HG03342 (cell line): ENCODE results near the gene ZNF135.

Experiments
- ATAC-seq: cut with Tn5 transposase; IDR thresholded peaks from one replicate; pipeline ENCODE4 v1.9.1; 2021; ENCODE audit warnings: mild to moderate bottlenecking, moderate library complexity; ENCODE audit not compliant: unreplicated experiment

The ZNF135 gene

DNA sequence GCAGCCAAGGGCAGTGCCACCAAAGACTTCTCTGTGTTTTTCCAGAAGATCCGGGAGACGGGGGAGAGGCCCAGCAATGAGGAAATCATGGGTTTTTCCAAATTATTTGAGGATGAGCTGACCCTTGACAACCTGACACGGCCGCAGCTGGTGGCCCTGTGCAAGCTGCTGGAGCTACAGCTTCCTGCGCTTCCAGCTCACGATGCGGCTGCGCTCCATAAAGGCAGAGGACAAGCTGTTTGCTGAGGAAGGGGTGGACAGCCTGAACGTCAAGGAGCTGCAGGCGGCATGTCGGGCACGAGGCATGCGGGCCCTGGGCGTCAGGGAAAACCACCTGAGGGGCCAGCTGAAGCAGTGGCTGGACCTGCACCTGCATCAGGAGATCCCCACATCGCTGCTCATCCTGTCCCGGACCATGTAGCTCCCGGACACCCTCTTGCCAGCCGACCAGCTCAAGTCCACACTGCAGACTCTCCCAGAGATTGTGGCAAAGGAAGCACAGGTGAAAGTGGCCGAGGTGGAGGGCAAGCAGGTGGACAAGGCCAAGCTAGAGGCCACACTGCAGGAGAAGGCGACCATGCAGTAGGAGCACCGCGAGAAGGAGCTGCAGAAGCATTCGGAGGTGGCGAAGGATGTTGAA is 13.6 kb upstream of the ZNF135 start:
- ATAC-seq = no peak

GRCh38 chr19:58046856-58047255 is 12.2 kb upstream of the ZNF135 start:
- ATAC-seq = no peak

DNA sequence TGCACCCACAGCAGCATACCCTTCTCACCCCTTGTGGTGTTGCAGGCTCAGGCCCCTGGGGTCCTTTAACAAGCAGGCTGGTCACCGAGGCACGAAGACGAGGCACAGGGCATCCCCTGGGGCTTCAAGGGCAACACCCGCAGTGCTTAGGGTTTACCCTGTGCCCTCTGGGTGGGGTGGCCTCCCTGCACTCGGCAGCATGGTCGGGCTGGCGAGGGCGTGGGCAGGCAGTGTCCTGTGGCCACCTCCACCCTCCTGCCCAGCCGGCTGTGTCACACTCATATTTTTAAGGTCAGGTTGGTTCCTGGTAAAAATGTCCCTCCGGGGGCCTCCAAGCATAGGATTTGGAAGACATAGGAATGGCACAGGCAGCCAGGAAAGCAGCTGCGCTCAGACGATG is 11.4 kb upstream of the ZNF135 start:
- ATAC-seq = no peak

DNA sequence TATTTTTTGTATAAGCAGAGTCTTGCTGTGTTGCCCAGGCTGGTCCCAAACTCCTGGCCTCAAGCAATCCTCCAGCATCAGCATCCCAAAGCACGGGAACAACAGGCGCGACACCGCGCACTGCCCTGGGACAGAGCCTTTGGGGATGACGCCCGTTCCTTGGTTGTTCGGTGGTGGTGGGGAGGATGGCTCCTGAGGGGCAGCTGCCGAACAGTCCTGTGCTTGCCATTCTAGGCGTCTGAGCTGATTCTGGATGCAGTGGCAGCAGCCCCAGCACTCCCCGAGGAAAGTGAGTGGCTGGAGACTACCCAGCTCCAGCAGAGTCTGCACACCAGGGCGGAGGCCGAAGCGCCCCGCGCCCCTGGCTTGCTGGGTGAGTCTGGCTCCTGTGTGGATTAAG is 6.8 kb upstream of the ZNF135 start:
- ATAC-seq = no peak

GRCh38 chr19:58053480-58054156 is 5.5 kb upstream of the ZNF135 start:
- ATAC-seq = no peak

DNA sequence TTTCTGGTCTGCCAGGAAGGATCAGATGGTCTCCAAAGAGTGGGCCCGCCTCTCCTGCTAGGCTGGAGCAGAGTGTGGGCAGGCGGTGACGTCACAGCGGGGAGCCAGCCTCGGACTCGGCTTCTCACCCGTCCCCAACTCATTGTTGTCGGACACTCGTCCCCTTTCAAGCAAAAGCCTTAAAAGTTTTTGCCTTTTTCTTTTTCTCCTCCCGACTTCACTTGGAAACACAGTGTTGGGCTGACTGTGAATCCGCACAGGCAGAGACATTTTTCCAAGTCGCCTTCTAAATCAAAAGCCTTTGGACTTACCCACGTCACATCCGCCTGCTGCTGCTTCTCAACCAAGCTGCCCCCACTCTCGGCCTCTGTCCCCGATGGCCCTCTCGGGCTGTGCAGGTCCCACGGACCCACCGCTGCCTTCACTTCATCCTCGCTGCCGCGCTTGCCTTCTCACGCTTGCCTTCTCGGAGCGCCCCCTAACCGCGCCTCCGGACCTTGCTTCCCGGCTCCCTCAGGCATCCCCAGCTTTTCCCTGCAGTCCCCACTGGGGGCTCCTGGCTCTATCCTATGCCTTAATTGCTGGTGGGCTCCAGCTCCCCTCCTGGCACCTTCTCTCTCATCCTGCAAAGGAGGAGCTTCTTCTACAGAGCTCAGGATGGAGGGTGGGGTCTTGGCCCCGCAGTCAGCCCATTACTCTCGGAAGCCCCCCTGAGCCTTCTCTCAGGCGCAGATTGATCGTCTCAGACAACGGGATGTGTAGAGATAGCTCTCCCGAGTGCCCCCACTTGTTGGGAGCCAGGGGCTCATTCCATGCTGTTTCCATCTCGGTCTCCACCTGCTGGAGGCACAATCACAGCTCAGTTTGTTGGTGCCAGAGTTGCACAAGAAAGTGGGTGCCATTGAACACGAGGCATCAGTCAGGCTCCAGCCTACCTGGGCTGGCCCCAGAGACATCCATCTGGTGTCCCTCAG is 3.9 kb upstream of the ZNF135 start:
- no peak for ATAC-seq

- no peak for ATAC-seq
These were observed 2.8 kb upstream of the ZNF135 start for GRCh38 chr19:58056261-58056660.

GRCh38 chr19:58056861-58057260 is 2.2 kb upstream of the ZNF135 start:
- no peak for ATAC-seq

GRCh38 chr19:58058467-58058866 is 615 bp upstream of the ZNF135 start:
- no peak for ATAC-seq

- no peak for ATAC-seq
These were observed 593 bp downstream of the ZNF135 start for GRCh38 chr19:58059671-58060078.

DNA sequence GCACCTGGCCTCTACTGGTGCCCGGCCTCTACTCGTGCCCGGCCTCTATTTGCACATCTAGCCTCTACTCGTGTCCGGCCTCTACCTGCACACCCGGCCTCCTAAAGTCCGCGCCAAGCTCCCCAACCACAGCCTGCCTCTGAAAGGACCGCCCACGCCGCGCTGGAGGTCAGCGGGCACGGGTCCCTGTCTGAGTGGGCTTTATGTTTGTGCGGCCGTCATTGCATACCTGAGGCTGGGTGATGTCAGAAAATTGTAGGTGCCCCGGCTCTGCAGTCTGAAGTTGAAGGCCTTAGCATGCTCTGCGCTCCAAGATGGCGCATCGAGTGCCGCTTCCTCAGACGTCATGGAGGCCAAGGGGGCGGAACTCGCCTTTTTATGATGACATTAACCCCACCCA is 1.1 kb downstream of the ZNF135 start:
- ATAC-seq = no peak

GRCh38 chr19:58063712-58064111 is 4.6 kb downstream of the ZNF135 start:
- no peak for ATAC-seq

DNA sequence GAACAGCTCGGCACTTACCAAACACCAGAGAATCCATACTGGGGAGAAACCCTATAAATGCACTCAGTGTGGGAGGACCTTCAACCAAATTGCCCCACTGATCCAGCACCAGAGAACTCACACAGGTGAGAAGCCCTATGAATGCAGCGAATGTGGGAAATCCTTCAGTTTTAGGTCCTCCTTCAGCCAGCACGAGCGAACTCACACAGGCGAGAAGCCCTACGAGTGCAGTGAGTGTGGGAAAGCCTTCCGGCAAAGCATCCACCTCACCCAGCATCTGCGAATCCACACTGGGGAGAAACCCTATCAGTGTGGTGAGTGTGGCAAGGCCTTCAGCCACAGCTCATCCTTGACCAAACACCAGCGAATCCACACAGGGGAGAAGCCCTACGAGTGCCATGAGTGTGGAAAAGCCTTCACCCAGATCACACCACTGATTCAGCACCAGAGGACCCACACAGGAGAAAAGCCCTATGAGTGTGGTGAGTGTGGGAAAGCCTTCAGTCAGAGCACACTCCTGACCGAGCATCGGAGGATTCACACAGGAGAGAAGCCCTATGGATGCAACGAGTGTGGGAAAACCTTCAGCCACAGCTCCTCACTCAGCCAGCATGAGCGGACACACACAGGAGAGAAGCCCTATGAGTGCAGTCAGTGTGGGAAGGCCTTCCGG is 8.3 kb downstream of the ZNF135 start:
- ATAC-seq = no peak

DNA sequence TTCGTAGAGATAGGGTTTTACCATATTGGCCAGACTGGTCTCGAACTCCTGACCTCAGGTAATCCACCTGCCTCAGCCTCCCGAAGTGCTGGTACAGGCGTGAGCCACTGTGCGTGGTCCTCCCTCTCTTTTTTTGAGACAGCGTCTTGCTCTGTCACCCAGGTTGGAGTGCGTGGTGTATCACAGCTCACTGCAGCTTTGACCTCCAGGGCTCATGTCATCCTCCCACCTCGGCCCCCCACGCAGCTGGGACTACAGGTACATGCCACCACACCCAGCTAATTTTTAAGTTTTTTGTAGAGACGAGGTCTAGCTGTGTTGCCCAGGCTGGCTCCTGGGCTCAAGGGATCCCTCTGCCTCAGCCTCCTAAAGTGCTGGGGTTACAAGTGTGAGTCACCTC is 20.7 kb downstream of the ZNF135 start:
- ATAC-seq = no peak

DNA sequence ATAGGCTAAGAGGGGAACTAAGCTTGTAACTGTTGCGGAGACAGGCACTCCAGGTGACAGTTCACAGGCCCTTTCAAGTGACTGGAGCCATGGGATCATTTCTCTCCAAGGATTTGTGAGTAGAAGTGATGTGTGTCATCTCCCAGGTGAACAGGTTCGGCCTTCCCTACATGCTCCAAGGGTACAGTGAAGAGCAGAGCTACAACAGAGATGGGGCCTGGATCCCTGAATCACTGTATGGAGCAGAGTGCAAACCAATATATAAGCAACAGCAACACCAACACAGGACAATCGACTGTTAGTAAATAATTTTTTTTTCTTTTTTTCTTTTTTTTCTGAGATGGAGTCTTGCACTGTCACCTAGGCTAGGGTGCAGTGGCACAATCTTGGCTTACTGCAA is 23.9 kb downstream of the ZNF135 start:
- no peak for ATAC-seq

DNA sequence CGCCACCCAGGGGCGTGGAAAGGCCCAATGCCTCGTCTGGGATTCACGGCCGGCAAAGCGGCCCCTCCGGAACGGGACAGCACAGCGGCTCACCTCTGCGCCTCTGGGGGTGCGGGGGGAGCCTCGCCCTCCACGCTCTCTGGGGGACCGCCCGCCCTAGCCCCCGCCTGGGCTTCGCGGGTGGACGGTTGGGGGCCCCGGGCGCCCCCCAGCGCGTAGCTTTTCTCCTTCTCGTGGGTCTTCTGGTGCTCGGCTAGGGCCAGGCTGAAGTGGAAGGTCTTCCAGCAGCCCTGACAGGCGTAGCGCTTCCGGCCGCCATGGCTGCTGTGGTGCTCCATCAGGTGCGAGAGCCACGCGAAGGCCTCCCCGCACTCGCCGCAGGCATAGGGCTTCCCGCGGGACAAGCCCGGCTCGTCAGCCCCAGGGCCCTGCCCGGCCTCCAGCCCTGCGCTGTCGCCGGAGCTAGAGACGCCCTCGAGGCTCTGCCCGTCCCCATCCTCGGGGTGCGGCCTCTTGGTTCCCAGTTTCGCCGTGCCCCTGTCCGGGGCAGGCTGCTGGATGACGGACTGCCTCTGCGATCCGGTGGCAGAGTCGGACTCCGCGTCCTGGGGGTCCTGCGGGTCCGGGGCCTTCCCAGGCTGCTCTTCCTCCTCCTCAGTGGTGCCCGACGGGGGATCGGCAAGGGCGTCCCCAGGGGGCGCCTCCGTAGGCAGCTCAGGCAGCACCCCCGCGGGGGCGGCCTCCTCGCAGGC is 25.7 kb downstream of the ZNF135 start:
- no peak for ATAC-seq

DNA sequence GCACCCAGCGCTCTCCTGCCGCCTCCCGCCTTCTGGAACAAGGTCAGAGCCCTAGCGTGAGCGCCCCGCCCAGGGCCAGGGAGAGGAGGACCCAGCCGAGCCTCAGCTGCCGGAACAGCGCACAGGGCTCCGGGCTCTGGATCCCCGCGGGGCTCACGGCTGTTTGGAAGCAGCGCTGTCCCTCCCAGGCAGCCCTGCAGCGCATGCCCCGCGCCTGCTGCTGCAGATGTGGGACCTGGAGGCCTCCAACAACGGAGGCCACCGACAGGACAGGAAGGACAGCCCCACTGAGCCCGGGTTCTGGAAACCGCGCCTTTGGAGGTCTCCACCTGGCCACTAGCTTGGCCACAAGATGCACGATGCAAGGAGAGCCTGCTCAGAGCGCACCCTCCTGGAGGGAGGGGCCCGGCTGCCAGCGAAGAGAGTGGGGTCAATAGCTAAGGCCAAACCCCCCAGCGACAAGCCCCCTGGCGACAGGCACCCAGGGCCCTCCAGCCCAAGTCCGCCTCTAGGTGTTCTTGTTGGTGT is 26.3 kb downstream of the ZNF135 start:
- ATAC-seq = no peak

DNA sequence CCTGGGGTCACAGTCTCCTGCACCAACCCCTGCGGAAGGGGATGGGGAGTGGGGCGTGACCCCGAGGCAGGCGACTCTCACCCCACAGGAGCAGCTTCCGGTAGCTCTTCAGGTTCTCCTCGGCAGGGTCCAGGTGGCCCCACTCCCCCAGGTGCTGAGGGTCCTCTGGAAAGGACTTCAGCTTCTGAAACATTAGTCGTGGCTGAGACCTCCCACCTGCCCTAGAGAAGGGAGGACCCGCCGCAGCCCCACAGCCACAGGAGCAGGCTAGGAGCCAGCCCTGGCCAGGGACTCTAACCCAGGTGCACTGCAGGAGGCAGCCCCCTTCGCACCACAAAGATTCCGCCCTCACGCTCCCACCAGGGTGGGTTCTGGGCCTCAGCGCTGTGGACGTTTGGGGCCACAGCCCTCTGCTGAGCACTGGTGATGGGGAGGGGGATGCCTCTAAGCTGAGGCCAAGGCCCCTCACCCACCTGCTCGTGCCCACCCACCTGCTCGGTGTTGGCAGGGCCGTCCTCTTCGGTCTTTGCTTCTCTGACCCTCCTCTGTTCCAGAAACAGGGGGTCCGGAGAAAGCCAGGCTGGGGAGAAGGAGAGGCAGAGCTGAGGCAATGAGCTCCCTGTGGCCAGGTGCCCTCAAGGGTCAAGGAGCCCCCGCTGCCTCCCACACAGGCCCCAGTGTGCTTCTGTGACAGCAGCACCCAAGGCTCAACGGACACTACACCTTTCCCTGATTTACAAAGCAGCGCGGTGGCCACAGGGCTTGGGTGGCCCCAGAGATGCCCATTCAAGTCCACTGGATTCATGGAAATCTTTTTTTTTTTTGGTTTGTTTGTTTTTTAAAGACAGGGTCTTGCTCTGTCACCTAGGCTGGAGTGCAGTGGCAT is 28.0 kb downstream of the ZNF135 start:
- no peak for ATAC-seq

DNA sequence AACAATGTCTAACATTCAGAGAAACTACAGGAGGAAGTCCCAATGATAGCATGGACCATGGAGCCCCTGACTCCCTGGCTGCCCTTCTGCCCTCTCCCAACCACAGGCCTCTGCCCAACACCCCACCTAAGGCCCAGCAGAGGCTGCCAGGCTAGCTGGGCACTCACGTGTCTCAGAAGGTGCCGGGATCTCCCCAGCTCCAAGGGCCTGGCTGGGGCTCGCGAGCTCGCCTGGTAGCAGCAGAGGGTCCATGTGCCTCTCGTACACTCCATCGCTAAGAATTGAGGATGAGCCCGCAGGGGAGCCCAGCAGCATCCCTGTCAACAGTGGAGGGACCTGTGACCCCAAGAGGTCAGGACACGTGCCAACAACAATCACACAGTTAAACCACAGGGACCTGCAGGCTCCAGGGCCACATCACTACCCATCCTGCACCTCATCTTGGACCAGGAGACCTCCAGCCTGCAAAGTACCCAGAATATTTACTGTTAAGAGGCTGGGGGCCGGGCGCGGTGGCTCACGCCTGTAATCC is 29.5 kb downstream of the ZNF135 start:
- no peak for ATAC-seq
